NT2/D1 (cell line): ENCODE results near the gene NF1.

ENCODE experiments used
- YY1 ChIP-seq: IDR thresholded peaks from 2 replicates; pipeline ENCODE4 v1.6.1; 2011; ENCODE audit not compliant: insufficient read length, insufficient read depth
- ZNF274 ChIP-seq: IDR thresholded peaks from 2 replicates; pipeline ENCODE4 v1.6.1; 2011; ENCODE audit warnings: mild to moderate bottlenecking, low read depth, low read length

- no peak for TF ChIP-seq YY1
- TF ChIP-seq ZNF274 = no peak
Observed at GRCh38 chr17:31113939-31114338, 19.2 kb downstream of the NF1 start.
